Cardiac muscle cell (in vitro differentiated cells and primary cell): ENCODE data around the gene LRP3. TPM values are rescaled to one million over a fixed set of nuclear protein-coding genes. Genes with fewer than 3 reads are reported as not detected.

Experiments used
- DNase-seq, 2 donors: peaks; one replicate each; pipeline versions ENCODE4 v3.0.0 to v3.0.0-alpha.2; 2010 to 2017; ENCODE audit warnings: low read depth in 1 of 2, low spot score in 1 of 2
- H3K27ac ChIP-seq: fragments of 200-600 bp; sonication (generic); 2 replicates; pipeline ENCODE4 v1.5.1; 2016
- H3K27me3 ChIP-seq: fragments of 200-600 bp; sonication (generic); 2 replicates; pipeline ENCODE4 v1.6.0; 2016; ENCODE audit warnings: control low read depth
- H3K36me3 ChIP-seq: fragments of 200-600 bp; sonication (generic); 2 replicates; pipeline ENCODE4 v1.5.1; 2016; ENCODE audit warnings: control low read depth
- H3K4me1 ChIP-seq: fragments of 200-600 bp; sonication (generic); 2 replicates; pipeline ENCODE4 v1.8.1; 2017; ENCODE audit warnings: low read depth, mild to moderate bottlenecking, mixed run types
- H3K4me3 ChIP-seq: fragments of 200-600 bp; sonication (generic); 2 replicates; pipeline ENCODE4 v1.5.1; 2016; ENCODE audit warnings: mild to moderate bottlenecking
- H3K9me3 ChIP-seq: fragments of 200-600 bp; sonication (generic); 2 replicates; pipeline ENCODE4 v1.5.1; 2017; ENCODE audit warnings: low read depth, mild to moderate bottlenecking, control low read depth
- polyA plus RNA-seq: library from polyadenylated mRNA; unstranded; fragments of >200 nt; fragmentation: Nextera tagmentation; extraction: Ambion mirVana; gene quantifications from 2 replicates; pipeline ENCODE4 v1.2.1, GENCODE V29; 2016
- total RNA-seq: library from RNA; depleted of rRNA; stranded (reverse); fragments of >200 nt; gene quantifications from 2 replicates; pipeline ENCODE4 v1.2.3, GENCODE V29; 2016
- TF ChIP-seq, protein P1 (sequence below): IDR thresholded peaks from 2 replicates; pipeline ENCODE4 v1.5.1; 2012; ENCODE audit warnings: low read depth, mild to moderate bottlenecking, low read length

The LRP3 gene
- total and polyA plus RNA-seq, 2 experiments from 2014 or later, result 38.4 to 39.4 TPM

DNA sequence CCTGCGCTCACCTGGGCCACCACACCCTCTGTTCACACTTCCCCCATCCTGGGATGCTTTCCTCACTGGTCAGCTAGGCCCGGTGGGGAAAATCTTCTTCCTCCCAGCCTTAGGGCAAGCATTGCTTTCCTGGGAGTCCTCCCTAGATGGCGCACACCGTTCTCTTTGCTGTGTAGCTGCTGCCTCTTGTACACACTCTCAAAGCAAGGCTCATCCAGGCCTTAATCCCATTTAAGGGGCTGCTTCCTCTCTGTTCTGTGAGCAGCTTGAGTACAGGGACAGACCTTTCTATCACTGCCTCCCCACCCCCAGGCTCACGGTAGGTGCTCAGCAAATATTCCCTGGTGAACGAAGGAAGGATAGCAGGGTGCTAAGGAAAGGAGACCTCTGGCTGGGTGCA, 20.5 kb downstream of the LRP3 start:
- peak; percentile 59 to 63 for DNase-seq
- Histone ChIP-seq H3K27me3 (no peaks in the 10 kb centered on the region), H3K4me3 (no peak overlapping the region), H3K9me3 (no peaks in the 10 kb centered on the region), H3K36me3 (no peaks in the 10 kb centered on the region), H3K27ac (no peak overlapping the region), H3K4me1 (no peaks in the 10 kb centered on the region)
- TF ChIP-seq, protein P1, sequence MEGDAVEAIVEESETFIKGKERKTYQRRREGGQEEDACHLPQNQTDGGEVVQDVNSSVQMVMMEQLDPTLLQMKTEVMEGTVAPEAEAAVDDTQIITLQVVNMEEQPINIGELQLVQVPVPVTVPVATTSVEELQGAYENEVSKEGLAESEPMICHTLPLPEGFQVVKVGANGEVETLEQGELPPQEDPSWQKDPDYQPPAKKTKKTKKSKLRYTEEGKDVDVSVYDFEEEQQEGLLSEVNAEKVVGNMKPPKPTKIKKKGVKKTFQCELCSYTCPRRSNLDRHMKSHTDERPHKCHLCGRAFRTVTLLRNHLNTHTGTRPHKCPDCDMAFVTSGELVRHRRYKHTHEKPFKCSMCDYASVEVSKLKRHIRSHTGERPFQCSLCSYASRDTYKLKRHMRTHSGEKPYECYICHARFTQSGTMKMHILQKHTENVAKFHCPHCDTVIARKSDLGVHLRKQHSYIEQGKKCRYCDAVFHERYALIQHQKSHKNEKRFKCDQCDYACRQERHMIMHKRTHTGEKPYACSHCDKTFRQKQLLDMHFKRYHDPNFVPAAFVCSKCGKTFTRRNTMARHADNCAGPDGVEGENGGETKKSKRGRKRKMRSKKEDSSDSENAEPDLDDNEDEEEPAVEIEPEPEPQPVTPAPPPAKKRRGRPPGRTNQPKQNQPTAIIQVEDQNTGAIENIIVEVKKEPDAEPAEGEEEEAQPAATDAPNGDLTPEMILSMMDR, result peak; percentile 62

DNA sequence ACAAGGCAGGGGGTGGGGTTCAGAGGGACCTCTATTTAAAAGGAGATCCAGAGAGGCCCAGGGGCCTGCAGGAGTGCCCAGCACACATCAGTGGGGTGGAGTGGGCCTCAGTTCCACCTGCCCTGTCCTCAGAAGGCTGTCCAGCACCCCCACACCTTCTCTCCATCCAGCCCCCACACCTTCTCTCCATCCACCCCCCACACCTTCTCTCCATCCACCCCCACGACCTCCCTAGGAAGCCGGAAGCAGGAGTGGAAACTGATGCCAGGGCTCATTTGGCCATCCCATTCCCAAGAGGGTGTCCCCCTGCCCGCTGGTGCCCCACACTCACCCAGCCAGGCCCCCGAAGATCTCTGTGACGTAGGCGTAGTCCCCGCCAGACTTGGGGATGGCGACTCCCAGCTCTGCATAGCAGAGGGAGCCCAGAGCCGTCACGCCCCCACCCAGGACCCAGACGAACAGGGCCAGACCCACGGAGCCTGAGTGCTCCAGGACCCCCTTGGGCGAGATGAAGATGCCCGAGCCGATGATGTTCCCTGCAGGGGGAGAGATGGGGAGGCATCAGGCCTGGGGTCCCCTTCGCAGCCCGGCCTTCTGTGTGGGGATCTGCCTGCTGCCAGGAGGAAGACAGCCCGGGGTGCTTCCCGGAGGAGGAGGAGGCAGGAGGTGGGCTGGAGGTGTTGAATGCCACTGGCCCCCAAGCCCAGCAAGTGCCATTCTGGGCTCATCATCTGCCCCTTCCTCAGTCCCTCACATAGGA, 21.5 kb downstream of the LRP3 start:
- Histone ChIP-seq H3K27me3 (peaks cover under 1% of the 10 kb centered on the region), H3K27ac (no peak overlapping the region), H3K4me3 (no peak overlapping the region), H3K36me3 (no peaks in the 10 kb centered on the region), H3K4me1 (no peaks in the 10 kb centered on the region), H3K9me3 (no peaks in the 10 kb centered on the region)
- TF ChIP-seq, protein P1, result no peak
- DNase-seq, result no peak

DNA sequence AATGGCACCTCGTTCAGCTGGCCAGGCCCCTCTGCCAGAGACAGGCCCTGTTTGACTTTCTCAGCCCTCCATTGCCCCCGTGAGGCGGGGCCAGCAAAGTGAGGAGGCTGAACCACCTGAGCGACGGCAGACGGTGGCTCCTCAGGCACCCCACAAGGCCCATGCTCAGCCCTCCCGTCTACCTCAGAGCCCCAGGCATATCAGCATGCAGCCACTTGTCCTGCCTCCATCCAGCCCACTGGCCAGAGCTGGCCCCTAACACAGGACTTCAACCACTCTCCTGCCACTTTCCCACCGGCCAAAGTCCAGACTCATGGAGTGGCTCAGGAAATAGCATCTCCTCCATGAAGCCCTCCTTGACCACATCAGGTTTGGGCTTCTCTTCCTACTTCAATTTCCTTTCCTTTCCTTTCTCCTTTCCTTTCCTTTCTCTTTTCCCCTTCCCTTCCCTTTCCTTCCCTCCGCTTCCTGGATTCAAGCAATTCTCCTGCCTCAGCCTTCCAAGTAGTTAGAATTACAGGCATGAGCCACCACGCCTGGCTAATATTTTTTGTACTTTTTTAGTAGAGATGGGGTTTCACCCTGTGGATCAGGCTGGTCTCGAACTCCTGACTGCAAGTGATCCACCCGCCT, 22.2 kb downstream of the LRP3 start:
- Histone ChIP-seq H3K36me3 (no peaks in the 10 kb centered on the region), H3K4me3 (no peak overlapping the region), H3K4me1 (no peaks in the 10 kb centered on the region), H3K27ac (no peak overlapping the region), H3K9me3 (no peaks in the 10 kb centered on the region), H3K27me3 (peaks cover 7% of the 10 kb centered on the region)
- TF ChIP-seq, protein P1, result no peak
- no peak for DNase-seq

DNA sequence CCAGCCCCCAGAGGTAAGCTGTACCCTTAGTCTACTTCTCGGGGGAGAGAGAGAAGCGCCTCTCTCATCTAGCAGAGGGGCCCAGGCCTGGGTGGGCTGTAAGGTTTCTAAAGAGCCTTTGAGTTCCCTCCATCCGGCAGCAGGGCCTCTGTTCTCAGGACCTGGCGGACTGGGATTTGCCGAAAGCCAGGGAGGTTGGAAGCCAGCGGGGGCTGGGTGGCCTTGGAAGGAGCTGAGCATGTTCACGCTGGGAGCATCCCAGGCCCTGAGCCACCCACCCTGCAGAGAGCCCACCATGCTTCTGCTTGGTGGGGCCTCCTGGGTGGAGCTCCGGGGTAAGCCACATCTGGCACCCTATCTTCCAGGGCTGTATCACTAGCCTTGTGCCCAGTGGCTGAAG, 23.8 kb downstream of the LRP3 start:
- Histone ChIP-seq H3K27me3 (peaks cover 19% of the 10 kb centered on the region), H3K27ac (no peak overlapping the region), H3K9me3 (no peaks in the 10 kb centered on the region), H3K36me3 (no peaks in the 10 kb centered on the region), H3K4me3 (no peak overlapping the region), H3K4me1 (no peaks in the 10 kb centered on the region)
- TF ChIP-seq, protein P1, result no peak
- no peak for DNase-seq

DNA sequence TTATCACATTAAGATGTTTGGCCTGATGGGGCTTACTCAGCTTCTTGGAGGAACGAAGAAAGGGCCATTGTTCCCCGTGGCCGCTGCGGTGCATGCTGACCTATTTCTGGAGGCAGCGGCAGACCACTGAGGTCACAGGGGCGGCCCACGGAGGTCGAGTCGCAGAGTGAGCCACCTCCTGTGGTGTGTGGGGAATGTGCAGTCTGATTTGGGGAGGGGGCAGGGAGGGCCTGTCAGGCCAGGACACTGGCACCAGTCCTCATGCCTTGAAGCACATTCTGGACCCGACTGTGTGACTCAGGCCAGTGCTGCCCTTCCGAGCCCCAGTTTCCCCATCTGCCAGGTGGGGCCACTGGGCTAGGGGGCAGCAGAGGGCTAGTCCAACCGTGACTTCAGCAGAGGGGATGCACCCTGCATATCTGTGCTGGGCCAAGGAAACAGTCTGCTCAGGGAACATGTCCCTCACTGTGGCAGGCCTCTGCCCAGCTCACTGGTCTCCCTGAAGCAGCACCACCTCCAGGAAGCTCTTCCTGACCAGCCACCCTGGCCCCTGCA, 25.2 kb downstream of the LRP3 start:
- H3K4me3 ChIP-seq, result no peak overlapping the region
- TF ChIP-seq, protein P1, result peak; percentile 52
- peaks cover 33% of the 10 kb centered on the region for H3K27me3 ChIP-seq
- peak in 1 of 2 donors; percentile 83 for DNase-seq
- no peak overlapping the region for H3K27ac ChIP-seq
- H3K9me3 ChIP-seq, result no peaks in the 10 kb centered on the region
- no peaks in the 10 kb centered on the region for H3K36me3 ChIP-seq
- H3K4me1 ChIP-seq, result no peaks in the 10 kb centered on the region
